WTC11 (cell line): ENCODE measurements around the gene C22orf42.
"Not testable (repeated sequence)": the region's sequence is repeated elsewhere in the genome, so short reads cannot be mapped to it uniquely, and the experiment has no call there.

ENCODE experiments used
- CTCF ChIP-seq: fragments of 200-600 bp; IDR thresholded peaks from 2 replicates; pipeline ENCODE4 v1.8.0; 2022; ENCODE audit warnings: antibody characterized with exemption
- MYBL2 ChIP-seq: sonication (generic); formaldehyde crosslinking; IDR thresholded peaks from 2 replicates; pipeline ENCODE4 v1.8.1; 2023; ENCODE audit warnings: mild to moderate bottlenecking, moderate library complexity, missing genetic modification reagents
- TF ChIP-seq, protein P1 (sequence below): sonication (generic); formaldehyde crosslinking; IDR thresholded peaks from 2 replicates; pipeline ENCODE4 v1.8.1; 2023; ENCODE audit warnings: mild to moderate bottlenecking, moderate library complexity, missing genetic modification reagents

DNA sequence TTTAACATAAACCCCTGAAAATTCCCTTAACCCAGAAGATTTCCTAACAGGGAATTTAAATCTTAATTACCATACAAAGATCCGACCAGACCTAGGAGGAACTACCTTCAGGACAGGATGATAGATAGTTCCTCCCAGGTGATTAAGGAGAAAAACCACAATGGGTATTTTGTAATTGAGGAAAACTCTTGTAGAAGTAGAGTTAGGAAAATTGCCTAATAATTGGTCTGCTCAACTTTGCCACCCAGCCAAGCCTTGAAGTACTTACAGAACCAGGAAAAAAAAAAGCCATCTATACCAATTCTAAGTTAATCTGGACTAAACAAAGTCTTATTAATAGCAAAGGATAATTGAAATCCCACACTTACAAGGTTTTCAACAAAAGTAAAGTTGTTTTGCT is 20.5 kb downstream of the C22orf42 start:
- not testable (repeated sequence) for TF ChIP-seq CTCF; MYBL2 (CRISPR knock-in tag)
- TF ChIP-seq, protein P1, sequence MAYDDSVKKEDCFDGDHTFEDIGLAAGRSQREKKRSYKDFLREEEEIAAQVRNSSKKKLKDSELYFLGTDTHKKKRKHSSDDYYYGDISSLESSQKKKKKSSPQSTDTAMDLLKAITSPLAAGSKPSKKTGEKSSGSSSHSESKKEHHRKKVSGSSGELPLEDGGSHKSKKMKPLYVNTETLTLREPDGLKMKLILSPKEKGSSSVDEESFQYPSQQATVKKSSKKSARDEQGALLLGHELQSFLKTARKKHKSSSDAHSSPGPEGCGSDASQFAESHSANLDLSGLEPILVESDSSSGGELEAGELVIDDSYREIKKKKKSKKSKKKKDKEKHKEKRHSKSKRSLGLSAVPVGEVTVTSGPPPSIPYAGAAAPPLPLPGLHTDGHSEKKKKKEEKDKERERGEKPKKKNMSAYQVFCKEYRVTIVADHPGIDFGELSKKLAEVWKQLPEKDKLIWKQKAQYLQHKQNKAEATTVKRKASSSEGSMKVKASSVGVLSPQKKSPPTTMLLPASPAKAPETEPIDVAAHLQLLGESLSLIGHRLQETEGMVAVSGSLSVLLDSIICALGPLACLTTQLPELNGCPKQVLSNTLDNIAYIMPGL (CRISPR knock-in tag): not testable (repeated sequence)
